Endothelial cell of umbilical vein (primary cell): ENCODE results near the gene PTPRCAP.

Experiments used
- EZH2 ChIP-seq: IDR thresholded peaks from 2 replicates; pipeline ENCODE4 v1.6.1; 2012; ENCODE audit warnings: borderline replicate concordance, low read depth, mild to moderate bottlenecking, moderate library complexity, low read length, inconsistent platforms; ENCODE audit not compliant: severe bottlenecking
- FOS ChIP-seq: IDR thresholded peaks from 2 replicates; pipeline ENCODE4 v1.6.1; 2011; ENCODE audit warnings: mild to moderate bottlenecking, low read length, moderate library complexity, borderline replicate concordance; ENCODE audit not compliant: insufficient read depth
- GATA2 ChIP-seq: IDR thresholded peaks from 2 replicates; pipeline ENCODE4 v1.7.0; 2011; ENCODE audit warnings: low read depth, mild to moderate bottlenecking, moderate library complexity, mixed read lengths, low read length; ENCODE audit not compliant: insufficient read length, insufficient read depth
- JUN ChIP-seq: IDR thresholded peaks from 2 replicates; pipeline ENCODE4 v1.6.1; 2011; ENCODE audit warnings: borderline replicate concordance, low read depth; ENCODE audit not compliant: insufficient read length, insufficient read depth
- MYC ChIP-seq: IDR thresholded peaks from one replicate; pipeline ENCODE4 v1.6.1; 2011; ENCODE audit warnings: mild to moderate bottlenecking, low read depth, low read length
- POLR2A ChIP-seq: IDR thresholded peaks from 2 replicates; pipeline ENCODE4 v1.6.1; 2012; ENCODE audit warnings: low read depth, mild to moderate bottlenecking, control low read depth, low read length
- POLR2AphosphoS5 ChIP-seq: IDR thresholded peaks from 2 replicates; pipeline ENCODE4 v1.6.1; 2012; ENCODE audit warnings: low read depth, mild to moderate bottlenecking, control low read depth, low read length, moderate library complexity; ENCODE audit not compliant: insufficient read depth
- TF ChIP-seq, protein P1 (sequence below), 2 donors: IDR thresholded peaks; 1 replicate in 1 of 2; 2 replicates in 1 of 2; pipeline ENCODE4 v1.5.1; 2011; ENCODE audit warnings: low read length in 2 of 2, mild to moderate bottlenecking in 2 of 2, moderate library complexity in 2 of 2, control low read depth in 1 of 2, inconsistent platforms in 1 of 2, low read depth in 1 of 2; ENCODE audit not compliant: insufficient read depth in 1 of 2; ENCODE audit errors: extremely low read depth in 1 of 2
- TF ChIP-seq, protein P2 (sequence below): IDR thresholded peaks from 2 replicates; pipeline ENCODE4 v1.6.1; 2011; ENCODE audit not compliant: insufficient read depth, insufficient read length

DNA sequence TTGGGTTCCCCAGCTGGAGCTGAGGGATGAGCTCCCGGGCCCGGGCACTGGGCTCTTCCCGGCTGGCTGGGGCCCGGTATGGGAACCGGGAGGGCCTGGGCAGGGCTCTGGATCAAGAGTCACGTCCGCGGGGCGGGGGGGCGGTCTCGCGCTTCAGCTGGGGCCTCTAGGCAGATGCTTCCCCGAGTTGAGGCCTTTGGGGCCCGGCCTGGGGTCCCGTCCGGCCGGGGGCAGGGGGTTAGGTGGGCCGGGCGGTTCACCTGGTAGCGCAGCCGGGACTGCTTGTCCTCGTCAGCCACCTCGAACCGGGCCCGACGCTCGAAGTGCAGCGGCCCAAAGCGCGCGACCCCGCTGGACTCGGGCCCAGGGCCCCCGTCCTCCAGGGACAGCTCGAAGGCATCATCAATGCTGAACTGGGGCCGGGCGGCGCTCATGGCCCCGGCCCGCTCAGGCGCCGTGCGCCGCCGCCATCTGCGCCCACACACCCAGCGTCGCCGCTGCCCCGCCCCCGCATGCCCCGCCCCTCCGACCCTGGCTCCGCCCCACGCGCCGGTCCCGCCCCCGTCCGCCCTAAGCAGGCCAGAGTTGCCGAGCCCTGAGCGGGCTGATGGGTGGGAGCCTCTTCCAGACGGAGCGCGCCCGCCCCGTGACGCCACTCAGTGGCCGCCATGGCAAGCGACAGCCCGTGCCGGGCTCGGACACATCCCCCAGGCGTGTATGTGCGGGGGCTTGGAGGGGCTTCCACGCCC, 31.5 kb upstream of the PTPRCAP start, which contains the start of gene TMEM134:
- TF ChIP-seq, protein P1, sequence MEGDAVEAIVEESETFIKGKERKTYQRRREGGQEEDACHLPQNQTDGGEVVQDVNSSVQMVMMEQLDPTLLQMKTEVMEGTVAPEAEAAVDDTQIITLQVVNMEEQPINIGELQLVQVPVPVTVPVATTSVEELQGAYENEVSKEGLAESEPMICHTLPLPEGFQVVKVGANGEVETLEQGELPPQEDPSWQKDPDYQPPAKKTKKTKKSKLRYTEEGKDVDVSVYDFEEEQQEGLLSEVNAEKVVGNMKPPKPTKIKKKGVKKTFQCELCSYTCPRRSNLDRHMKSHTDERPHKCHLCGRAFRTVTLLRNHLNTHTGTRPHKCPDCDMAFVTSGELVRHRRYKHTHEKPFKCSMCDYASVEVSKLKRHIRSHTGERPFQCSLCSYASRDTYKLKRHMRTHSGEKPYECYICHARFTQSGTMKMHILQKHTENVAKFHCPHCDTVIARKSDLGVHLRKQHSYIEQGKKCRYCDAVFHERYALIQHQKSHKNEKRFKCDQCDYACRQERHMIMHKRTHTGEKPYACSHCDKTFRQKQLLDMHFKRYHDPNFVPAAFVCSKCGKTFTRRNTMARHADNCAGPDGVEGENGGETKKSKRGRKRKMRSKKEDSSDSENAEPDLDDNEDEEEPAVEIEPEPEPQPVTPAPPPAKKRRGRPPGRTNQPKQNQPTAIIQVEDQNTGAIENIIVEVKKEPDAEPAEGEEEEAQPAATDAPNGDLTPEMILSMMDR (IDR thresholded peaks at IDR 0.05; ENCODE audit: extremely low read depth in 1 of 2, insufficient read depth in 1 of 2, low read depth in 1 of 2, low read length in 2 of 2) = peak; percentile 27 to 65
- TF ChIP-seq POLR2A = peak; percentile 90
- TF ChIP-seq EZH2 = no peak
- TF ChIP-seq POLR2AphosphoS5 = peak; percentile 93
- no peak for TF ChIP-seq MYC
- TF ChIP-seq, protein P2, sequence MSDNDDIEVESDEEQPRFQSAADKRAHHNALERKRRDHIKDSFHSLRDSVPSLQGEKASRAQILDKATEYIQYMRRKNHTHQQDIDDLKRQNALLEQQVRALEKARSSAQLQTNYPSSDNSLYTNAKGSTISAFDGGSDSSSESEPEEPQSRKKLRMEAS = no peak
- TF ChIP-seq GATA2 = no peak
- TF ChIP-seq FOS = no peak
- TF ChIP-seq JUN = no peak
